HG03354 (cell line): Measurements from ENCODE around the gene FGB.

Experiments used
- ATAC-seq: cut with Tn5 transposase; IDR thresholded peaks from one replicate; pipeline ENCODE4 v1.9.1; 2021; ENCODE audit warnings: mild to moderate bottlenecking; ENCODE audit not compliant: unreplicated experiment, poor library complexity, severe bottlenecking

The FGB gene

GRCh38 chr4:154616287-154616686 is 53.5 kb downstream of the FGB start:
- ATAC-seq, result no peak

- peak; percentile 97 for ATAC-seq
These were observed 53.9 kb downstream of the FGB start for GRCh38 chr4:154616731-154617130.

- no peak for ATAC-seq
These were observed 55.1 kb downstream of the FGB start for GRCh38 chr4:154617820-154618317.

- ATAC-seq, result peak; percentile 76
These were observed 56.0 kb downstream of the FGB start for GRCh38 chr4:154618708-154619315.

GRCh38 chr4:154620111-154620510 is 57.3 kb downstream of the FGB start:
- no peak for ATAC-seq
